Hindlimb muscle (tissue), 1 donor: ENCODE data around the gene ODAD2. TPM values are rescaled to one million over a fixed set of nuclear protein-coding genes. Genes with fewer than 3 reads are reported as not detected.

Experiments used
- DNase-seq: peaks from one replicate; pipeline ENCODE4 v3.0.0-alpha.2; 2013
- polyA plus RNA-seq: library from polyadenylated mRNA; unstranded; fragments of 120-200 nt; gene quantifications from one replicate; pipeline ENCODE4 v1.2.1, GENCODE V29; 2013; ENCODE audit not compliant: insufficient read length

The ODAD2 gene
- polyA plus RNA-seq, 1 donor: 0.84 TPM

DNA sequence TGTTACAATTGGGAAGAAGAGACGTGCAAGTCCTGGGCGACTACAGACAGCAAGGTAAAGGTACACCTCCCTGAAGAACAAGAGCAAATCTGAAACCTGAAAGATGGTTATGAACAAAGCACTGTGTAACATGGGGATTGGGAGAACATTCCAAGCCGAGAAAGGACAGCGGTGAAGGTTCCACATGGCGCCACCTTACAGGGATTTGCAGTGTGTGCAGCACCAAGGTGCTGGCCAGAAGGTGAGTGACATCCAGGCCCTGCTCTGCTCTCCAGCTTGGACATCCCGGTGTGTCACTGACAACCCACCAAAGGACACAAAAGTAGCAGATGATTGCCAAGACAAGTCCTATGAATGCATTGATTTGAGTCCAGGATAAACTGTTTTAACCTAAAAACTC is 165.1 kb downstream of the ODAD2 start:
- no peak for DNase-seq

DNA sequence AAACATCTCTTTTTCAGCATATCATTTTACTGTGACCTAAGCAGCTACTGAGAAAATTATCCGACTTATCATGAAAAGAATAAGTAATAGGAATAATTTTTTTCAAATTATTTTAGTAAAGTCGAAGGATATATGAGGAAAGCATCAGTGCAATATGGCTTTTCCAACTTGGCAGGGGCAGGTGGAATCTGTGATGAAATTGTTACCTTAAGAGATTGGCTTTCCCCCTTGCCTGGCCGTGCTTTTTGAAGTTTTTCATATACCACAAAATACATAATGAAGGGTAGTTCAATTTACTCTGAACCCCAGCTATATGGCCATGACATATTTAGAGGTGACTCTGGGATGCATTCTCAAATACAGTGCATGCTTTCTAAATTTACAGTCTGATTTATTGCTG is 166.1 kb downstream of the ODAD2 start:
- peak; percentile 58 for DNase-seq

DNA sequence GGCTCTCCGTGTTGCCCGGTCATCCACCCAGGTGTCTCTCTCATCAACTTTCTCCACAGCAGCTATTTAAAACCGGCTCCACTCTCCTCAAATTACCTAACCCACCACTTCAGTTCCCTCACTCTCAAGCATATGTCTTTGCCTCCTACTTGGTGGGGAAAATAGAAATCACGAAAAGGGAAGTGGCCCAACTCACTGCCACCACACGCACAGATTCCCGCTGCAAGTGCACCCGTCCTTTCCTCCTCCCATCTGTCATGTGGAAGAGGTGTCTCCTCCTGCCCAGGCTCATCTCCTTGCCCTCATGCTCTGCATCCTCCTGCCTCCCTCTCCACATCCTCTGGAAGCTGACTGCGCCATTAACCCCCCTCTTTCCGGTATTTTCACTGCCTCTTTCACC is 172.5 kb downstream of the ODAD2 start:
- no peak for DNase-seq

DNA sequence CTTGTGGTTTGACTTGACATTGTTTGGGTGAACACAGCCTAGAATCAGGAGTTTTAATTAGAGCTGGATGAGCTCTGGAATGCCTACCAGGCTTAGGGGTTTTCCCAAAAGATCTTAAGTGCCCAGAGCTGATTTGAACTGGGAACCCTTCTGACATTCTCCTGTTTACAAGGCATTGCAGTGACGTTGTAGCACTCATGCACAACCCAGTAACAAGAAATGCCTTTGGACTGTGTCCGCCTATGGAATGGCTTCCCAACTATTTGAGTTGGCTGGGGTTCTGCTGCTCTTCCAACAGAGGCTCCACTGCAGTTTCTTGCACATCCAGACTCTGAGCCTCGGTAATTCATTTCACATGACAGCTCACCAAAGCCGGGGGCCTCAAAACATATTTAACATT is 176.6 kb downstream of the ODAD2 start:
- no peak for DNase-seq

DNA sequence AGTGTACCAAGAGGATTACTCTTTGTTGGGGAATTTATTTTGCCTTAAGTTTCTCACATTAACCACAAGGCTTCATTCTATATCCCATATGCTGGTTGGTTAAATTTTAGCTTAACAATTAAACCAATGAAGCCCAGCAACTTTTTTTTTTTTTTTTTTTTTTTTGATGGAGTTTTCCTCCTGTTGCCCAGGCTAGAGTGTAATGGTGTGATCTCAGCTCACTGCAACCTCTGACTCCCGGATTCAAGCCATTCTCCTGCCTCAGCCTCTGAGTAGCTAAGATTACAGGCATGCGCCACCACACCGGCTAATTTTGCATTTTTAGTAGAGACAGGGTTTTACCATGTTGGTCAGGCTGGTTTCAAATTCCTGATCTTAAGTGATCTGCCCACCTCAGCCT is 178.2 kb downstream of the ODAD2 start:
- no peak for DNase-seq

DNA sequence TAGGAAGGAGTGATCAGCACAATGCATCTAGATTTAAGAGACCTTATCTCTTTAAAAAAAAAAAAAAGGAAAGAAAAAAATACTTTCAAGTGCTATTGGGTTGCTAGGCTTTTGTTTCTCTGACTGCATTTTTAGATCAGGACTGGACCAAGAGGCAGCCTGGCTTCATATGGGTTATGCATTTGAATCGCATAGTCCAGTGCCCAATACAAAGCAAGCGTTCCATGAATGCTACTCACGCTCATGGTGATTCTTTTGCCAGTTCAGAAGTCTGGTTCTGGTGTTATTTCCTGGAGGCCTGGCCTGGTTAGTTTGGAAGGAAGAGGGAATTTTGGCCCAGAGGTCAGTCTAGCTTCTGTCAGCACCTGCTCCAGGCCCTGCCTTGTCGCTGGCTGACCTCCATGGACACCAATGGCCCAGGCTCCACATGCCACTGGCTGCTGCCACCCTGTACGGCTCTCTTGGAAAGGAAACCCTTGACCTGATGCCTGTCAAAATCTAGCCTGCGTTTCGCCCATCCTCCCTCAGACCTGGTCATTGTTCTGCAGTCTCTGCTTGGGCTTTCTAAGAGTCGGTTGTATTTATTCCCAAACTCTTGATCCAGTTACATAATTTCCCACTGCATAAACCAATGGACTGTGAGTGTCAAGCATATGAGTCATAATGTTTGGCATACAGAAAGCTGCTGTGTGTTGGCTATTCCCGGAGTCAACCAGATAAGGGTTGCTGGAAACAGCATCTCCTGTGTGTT is 178.9 kb downstream of the ODAD2 start:
- no peak for DNase-seq

DNA sequence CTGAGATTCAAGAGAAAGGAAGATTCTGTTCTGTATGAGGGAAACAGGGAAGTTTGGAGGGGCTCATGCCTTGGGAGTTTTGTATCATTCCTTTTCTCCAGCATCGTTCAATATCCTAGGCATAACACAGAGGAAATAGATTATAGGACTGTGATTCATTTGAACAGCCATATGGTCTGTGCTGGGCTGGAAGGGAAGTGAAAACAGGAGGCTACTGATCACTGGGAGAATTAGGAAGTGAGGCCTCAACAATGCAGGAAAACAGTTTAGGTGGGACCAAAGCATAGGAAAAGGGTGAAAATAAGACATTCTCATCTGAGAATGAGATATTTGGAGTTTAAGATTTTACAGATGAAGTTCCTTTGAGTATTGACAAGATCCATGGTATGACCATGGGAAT is 182.6 kb downstream of the ODAD2 start:
- DNase-seq: no peak

DNA sequence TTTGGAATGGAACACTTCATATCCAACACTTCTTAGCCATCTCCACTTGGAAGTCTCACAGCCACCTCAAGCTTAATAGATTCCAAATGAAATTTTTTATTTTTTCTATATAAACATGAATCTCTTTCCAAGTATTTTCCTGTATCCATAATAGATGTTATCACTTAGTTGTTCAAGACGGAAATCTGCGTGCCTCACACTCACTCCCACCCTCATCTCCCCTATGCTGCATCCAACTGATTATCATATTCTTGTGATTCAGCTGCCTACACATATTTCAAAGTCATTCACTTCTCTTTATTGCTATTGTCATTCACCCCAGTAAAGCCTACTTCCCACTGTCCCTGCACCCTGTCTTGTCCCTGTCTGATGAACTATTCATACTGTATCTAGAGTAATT is 183.0 kb downstream of the ODAD2 start:
- DNase-seq: no peak

DNA sequence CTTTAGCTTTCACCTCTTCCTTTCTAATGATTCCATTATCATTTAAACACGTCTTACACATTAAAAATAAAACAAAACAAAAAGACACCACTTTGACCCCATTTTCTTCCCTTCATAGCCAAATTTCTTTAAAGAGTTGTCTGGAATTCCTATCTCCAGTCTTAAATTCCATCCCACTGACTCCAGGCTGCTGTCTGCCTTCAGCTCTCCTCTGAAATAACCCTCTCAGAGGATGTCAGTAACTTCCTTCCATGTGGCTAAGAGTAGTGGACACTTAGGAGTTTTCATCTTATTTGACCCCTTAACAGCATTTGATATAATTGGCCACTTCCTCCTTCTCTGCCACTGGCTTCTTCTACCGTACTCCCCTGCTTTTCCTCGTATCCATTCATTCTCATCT is 183.6 kb downstream of the ODAD2 start:
- no peak for DNase-seq

DNA sequence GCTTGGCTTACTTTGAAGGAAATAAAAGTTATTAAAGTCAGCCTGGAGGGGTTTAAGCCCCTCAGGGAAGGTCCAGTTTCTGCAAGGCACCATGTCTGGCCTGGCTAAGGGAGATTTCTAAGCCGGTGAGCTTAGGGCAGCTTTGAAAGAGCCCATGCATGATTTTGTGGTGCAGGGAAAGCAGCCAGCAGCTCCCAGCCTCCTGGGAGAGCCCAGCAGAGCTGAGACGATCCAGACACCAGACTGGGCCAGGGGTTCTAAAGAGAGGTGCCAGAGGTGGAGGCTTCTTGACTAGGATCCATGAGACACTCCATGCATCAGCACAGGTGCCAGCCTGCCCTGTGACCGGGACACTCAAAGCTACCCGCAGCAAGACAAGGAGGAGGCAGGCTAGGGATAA is 193.7 kb downstream of the ODAD2 start:
- no peak for DNase-seq

DNA sequence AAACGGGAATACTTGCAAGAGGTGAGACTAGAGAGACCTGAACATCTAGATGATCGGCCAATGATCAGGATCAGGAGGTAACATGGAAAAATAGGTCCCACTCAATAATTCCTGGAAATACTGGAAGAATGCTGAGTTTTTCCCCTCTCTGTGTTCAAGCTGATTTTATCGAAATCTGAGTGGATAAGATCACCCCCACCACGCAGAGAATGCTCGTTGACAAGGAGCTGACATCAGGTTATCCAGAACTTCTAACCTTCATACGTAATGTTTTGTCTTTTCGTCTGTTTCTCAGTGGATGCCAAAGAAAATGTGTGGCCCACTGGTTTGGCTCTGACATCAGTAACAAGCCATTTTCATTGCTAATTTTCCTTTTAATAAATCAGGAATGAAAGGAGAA is 194.7 kb downstream of the ODAD2 start:
- DNase-seq: no peak

DNA sequence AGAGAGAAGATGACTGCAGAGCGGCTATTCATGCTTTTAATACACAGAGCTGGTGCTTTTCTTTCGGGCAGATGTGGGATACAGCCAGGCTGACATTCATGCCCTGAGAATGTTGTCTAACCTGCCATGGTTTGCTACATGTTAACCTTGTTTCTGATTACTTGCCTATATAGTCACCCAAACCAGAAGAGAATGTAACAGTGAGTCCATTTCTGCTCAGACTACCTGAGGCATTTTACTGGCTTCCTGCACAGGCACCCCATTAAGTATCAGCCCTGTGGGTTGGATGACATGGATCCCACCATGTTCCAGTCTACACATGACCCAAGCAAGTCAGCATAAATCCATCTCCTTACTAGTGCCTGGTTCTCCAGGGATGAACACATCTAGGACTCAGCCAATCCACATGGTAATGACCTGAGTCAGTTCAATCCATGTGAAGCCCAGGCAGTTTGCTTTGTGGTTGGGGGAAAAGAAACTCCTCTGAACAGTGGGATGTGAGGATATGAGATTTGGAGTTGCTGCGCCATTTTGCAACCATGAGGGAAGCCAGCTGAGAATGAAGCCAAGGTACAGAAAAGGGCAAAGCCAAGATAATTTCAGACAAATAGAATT is 197.6 kb downstream of the ODAD2 start:
- no peak for DNase-seq

DNA sequence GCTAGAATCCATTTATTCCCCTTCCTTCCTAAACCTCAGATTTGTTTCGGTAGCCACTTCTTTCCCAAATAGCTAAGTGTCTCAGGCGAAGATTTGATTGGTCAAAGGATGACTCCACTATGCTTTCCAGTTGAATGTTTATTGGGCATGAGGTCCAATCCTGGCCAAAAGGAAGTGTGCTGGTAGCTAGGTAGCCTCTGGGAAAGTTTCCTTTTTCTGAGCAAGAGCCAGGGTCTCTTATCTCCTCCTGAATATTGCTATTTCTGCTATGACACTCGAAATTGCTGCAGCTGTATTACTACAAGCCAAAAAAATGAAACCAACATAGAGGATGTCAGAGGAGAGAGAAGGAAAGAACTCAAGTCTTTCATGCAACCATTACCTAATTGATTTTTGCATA is 199.8 kb downstream of the ODAD2 start:
- DNase-seq: no peak

DNA sequence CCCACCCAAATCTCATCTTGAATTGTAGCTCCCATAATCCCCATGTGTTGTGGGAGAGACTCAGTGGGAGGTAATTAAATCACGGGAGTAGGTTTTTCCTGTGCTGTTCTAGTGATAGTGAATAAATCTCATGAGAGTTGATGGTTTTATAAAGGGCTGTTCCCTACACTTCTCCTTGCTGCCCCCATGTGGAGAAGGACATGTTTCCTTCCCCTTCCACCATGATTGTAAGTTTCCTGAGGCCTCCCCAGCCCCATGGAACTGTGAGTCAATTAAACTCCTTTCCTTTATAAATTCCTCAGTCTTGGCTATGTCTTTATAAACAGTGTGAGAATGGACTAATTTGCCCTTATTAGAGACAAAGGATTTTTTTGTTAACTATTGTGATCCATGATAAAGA is 204.7 kb downstream of the ODAD2 start:
- no peak for DNase-seq

DNA sequence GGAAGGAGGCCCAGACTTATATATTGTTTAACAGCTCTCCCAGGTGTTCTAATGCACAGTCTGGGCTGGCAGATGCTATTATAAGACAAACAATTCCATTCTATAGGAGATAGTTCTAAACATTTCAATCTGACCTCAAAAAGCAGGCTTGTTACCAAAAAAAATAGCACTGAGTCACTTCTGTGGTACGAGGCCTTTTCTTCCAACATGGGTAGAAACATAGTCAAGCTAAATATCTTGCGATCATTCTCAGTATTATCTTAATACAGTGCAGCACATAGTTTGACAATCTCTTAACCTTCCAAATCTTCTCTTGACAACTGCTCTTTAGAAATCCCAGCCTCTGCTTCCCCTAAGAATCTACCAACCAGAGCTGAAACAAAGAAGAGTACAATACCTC is 206.7 kb downstream of the ODAD2 start:
- no peak for DNase-seq

DNA sequence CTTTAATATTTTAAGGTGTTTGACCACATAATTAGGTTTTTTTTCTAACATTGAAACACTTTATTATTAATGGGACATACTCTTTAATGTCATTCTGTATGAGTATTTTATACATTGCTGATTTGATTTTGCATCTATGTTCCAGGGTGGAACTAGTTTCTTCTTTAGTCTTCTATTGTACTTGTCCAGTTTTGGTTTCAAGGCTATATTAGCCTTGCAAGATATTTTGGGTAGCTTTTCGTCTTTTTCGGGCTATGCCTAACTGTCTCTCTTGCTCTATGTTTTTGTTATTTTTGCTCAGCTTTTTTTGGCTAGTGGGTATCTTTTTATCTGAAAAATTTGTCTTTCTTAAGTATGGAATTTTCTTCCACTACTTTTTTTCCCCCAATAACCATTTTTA is 214.6 kb downstream of the ODAD2 start:
- no peak for DNase-seq

DNA sequence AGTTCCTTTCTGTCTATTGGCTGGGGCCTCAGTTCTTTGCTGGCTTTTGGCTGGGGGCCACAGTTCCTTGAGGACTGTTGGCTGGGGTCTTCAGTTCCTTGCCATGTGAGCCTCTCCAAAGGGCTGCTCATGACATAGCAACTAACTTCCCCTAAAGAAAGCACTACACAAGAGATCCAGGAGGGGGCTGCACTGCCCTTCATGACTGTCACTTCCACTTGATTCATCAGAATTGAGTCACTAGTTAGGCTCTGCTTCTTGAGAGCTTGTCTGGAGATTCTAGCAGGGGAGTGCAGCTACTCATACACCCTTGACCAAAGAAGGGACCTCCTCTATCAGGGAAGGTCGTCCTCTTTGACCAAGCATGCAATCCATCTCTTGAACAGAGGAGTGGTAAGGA is 215.2 kb downstream of the ODAD2 start:
- DNase-seq: no peak

DNA sequence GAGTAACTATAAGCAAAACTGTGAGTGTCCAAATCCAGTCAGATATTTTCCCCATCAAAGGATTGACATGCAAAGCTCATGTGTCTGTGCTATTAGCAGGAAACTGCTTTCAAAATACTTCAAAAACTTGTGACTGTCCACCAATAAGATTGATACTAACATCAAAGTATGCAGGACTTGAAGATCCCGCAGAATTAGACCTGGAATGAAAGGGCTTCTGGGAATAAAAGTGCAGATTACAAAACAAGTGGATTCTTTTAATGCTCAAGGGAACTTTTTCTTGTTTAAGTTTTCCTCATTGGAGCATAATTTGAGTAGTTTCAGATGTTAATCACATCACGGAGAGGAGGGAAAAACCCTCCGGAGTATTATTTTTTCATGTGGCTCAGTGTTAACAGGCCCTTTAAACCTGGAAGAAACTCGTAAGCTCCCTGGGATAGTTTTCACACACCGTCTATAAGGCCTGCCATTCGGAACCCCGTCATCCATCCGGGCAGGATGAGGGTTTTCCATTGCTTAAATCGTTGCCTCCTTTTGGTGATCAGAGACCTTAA is 219.3 kb downstream of the ODAD2 start:
- peak; percentile 41 for DNase-seq

DNA sequence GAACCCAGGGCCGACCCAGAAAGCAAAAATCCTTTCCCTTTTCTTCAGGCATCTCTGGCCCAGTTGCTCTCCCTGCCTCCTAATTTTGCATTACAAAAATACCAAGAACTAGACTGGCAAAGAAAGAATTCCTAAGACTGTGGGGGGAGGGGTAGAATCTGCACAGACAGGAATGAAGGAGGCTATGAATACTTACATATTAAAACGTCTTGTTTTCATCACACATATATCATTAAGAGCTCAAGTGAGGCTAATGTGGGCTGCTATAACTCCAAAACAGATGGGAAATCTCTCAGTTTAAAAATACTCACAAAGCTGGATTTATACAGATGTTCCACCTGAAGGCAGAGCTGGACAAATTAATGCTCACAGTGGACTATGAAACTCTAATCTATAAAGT is 224.0 kb downstream of the ODAD2 start:
- DNase-seq: peak; percentile 22

DNA sequence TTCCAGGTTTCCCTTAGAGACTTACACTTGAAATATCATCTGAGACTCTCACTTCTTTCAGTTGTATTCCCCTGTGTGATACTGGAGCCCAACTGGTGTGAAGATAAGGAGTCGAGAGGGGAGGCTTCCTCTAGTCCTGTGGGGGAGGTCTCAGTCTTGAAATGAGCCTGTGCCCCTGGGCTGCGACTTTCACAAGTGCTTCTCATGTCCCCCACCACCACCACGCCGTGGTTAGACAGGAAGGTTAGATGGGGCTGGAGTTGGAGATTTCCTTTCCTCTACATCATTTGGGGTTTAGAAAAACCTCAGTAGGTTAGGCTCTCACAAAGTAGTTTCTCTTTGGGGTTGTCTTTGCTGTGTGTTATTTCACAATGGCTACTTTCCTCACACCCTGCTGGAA is 227.6 kb downstream of the ODAD2 start:
- no peak for DNase-seq

DNA sequence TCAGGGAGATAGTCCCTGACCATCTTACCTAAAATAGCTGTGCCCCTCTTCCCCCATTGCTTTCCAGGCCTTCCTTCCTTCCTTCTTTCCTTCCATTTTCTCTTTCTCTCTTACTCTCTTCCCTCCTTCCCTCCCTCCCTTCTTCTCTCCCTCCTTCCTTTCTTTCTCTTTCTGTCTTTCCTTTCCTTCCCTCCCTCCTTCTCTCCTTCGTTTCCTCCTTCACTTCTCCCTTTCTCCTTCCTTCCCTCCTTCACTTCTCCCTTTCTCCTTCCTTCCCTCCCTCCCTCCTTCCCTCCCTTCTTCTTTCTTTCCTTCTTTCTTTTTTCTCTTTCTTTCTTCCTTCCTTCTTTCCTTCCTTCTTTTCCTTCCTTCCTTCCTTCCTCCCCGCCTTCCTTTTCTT is 228.7 kb downstream of the ODAD2 start:
- DNase-seq: no peak
